ENCODE data around the gene CDC37L1. TPM values are rescaled to one million over a fixed set of nuclear protein-coding genes. Genes with fewer than 3 reads are reported as not detected.

Gene CDC37L1
- total RNA-seq, 1 donor from 2014 or later = 12.7 TPM

GRCh38 chr9:4680750-4681149 lies 1.4 kb downstream of the CDC37L1 start:
- TF ChIP-seq, protein P1, sequence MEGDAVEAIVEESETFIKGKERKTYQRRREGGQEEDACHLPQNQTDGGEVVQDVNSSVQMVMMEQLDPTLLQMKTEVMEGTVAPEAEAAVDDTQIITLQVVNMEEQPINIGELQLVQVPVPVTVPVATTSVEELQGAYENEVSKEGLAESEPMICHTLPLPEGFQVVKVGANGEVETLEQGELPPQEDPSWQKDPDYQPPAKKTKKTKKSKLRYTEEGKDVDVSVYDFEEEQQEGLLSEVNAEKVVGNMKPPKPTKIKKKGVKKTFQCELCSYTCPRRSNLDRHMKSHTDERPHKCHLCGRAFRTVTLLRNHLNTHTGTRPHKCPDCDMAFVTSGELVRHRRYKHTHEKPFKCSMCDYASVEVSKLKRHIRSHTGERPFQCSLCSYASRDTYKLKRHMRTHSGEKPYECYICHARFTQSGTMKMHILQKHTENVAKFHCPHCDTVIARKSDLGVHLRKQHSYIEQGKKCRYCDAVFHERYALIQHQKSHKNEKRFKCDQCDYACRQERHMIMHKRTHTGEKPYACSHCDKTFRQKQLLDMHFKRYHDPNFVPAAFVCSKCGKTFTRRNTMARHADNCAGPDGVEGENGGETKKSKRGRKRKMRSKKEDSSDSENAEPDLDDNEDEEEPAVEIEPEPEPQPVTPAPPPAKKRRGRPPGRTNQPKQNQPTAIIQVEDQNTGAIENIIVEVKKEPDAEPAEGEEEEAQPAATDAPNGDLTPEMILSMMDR (IDR thresholded peaks at IDR 0.05; ENCODE audit: unreplicated experiment) = no peak
- DNase-seq (ENCODE audit: low spot score in 2 of 2, unreplicated experiment in 2 of 2) = no peak
- peaks cover 3% of the 10 kb centered on the region for H3K36me3 Mint-ChIP-seq

GRCh38 chr9:4684820-4685219 lies 5.5 kb downstream of the CDC37L1 start:
- no peak for DNase-seq (ENCODE audit: low spot score in 2 of 2, unreplicated experiment in 2 of 2)
- peaks cover 2% of the 10 kb centered on the region for H3K4me1 Mint-ChIP-seq
- peaks cover 6% of the 10 kb centered on the region for H3K36me3 Mint-ChIP-seq
- no peak overlapping the region for H3K4me3 Mint-ChIP-seq
- TF ChIP-seq, protein P1 (IDR thresholded peaks at IDR 0.05; ENCODE audit: unreplicated experiment) = no peak
- no peaks in the 10 kb centered on the region for H3K27me3 Mint-ChIP-seq (ENCODE audit: low read depth)
- no peak overlapping the region for H3K27ac Mint-ChIP-seq
- no peaks in the 10 kb centered on the region for H3K9me3 Mint-ChIP-seq

More at GRCh38 chr9:4680750-4681149, 1.4 kb downstream of the CDC37L1 start:
- Mint-ChIP-seq H3K4me3 (no peak overlapping the region), H3K27me3 (ENCODE audit: low read depth) (no peaks in the 10 kb centered on the region), H3K9me3 (no peaks in the 10 kb centered on the region), H3K4me1 (no peaks in the 10 kb centered on the region), H3K27ac (no peak overlapping the region)

DNA sequence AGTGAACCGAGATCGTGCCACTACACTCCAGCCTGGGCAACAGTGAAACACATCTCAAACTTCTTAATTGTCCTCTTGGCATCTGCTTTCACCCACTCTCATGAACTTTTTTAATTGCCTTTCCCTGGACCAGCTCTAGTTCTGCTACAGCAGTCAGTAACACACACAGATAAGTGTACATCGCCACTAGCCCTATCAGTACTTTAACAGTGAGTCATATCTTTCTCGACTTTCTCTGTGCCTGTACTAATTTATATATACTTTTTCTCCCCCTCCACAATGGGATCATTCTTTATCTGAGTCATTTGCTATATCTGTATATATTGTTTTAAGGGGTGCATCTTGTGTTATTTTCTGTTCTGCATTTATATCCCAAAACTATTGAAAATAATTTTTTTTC lies 6.7 kb downstream of the CDC37L1 start:
- Mint-ChIP-seq H3K36me3 (peaks cover 6% of the 10 kb centered on the region), H3K27me3 (ENCODE audit: low read depth) (no peaks in the 10 kb centered on the region), H3K4me1 (peaks cover 2% of the 10 kb centered on the region), H3K27ac (peak overlapping the region; percentile 2), H3K9me3 (no peaks in the 10 kb centered on the region), H3K4me3 (no peak overlapping the region)
- TF ChIP-seq, protein P1 (IDR thresholded peaks at IDR 0.05; ENCODE audit: unreplicated experiment) = no peak
- DNase-seq (ENCODE audit: low spot score in 2 of 2, unreplicated experiment in 2 of 2) = no peak

GRCh38 chr9:4686584-4686983 lies 7.2 kb downstream of the CDC37L1 start:
- H3K9me3 Mint-ChIP-seq = no peaks in the 10 kb centered on the region
- no peaks in the 10 kb centered on the region for H3K27me3 Mint-ChIP-seq (ENCODE audit: low read depth)
- TF ChIP-seq, protein P1 (IDR thresholded peaks at IDR 0.05; ENCODE audit: unreplicated experiment) = no peak
- no peak overlapping the region for H3K4me3 Mint-ChIP-seq
- DNase-seq (ENCODE audit: low spot score in 2 of 2, unreplicated experiment in 2 of 2) = no peak
- peaks cover 9% of the 10 kb centered on the region for H3K36me3 Mint-ChIP-seq
- H3K4me1 Mint-ChIP-seq = peaks cover 2% of the 10 kb centered on the region
- H3K27ac Mint-ChIP-seq = no peak overlapping the region

- Mint-ChIP-seq H3K27ac (no peak overlapping the region), H3K4me3 (no peak overlapping the region), H3K36me3 (peaks cover 12% of the 10 kb centered on the region), H3K27me3 (ENCODE audit: low read depth) (no peaks in the 10 kb centered on the region), H3K9me3 (no peaks in the 10 kb centered on the region), H3K4me1 (peaks cover 2% of the 10 kb centered on the region)
- TF ChIP-seq, protein P1 (IDR thresholded peaks at IDR 0.05; ENCODE audit: unreplicated experiment) = no peak
- DNase-seq (ENCODE audit: low spot score in 2 of 2, unreplicated experiment in 2 of 2) = no peak
These were observed 9.7 kb downstream of the CDC37L1 start for GRCh38 chr9:4689021-4689420.

GRCh38 chr9:4689687-4690104 lies 10.3 kb downstream of the CDC37L1 start:
- Mint-ChIP-seq H3K36me3 (peaks cover 15% of the 10 kb centered on the region), H3K4me3 (no peak overlapping the region), H3K9me3 (no peaks in the 10 kb centered on the region), H3K4me1 (peaks cover 2% of the 10 kb centered on the region), H3K27ac (peak overlapping the region; percentile 62), H3K27me3 (ENCODE audit: low read depth) (no peaks in the 10 kb centered on the region)
- TF ChIP-seq, protein P1 (IDR thresholded peaks at IDR 0.05; ENCODE audit: unreplicated experiment) = no peak
- no peak for DNase-seq (ENCODE audit: low spot score in 2 of 2, unreplicated experiment in 2 of 2)

Data from mesothelial cell of epicardium (in vitro differentiated cells).